ENCODE results near the gene PTPN14. TPM values are rescaled to one million over a fixed set of nuclear protein-coding genes. Genes with fewer than 3 reads are reported as not detected.

Gene PTPN14
- total and polyA plus RNA-seq, 2 of the 8 experiments (the other 6 are each of a cell fraction or from before 2014, with no cell fraction given), result 14.4 to 93.6 TPM

GRCh38 chr1:214472364-214472763 is 79.0 kb downstream of the PTPN14 start:
- Histone ChIP-seq H3K36me3 (ENCODE audit: control insufficient read depth in 2 of 4, insufficient read depth in 4 of 4, low read length in 3 of 4) (no peaks in the 10 kb centered on the region), H2BK20ac (ENCODE audit: low read length) (no peak overlapping the region), H4K5ac (ENCODE audit: insufficient read length, low read depth, low read length) (no peak overlapping the region), H3K9ac (replicated peaks in 1 of 4; ENCODE audit: extremely low read depth in 1 of 4, low read depth in 3 of 4, low read length in 3 of 4) (no peak overlapping the region), H3K79me1 (ENCODE audit: low read depth, low read length) (no peaks in the 10 kb centered on the region; the same call in 1 of the 2 replicates), H2BK15ac (ENCODE audit: low read length) (no peak overlapping the region), H3K18ac (ENCODE audit: extremely low read depth, low read length) (no peak overlapping the region), H2AFZ (ENCODE audit: low read length) (no peak overlapping the region), H3K23ac (ENCODE audit: insufficient read length) (no peak overlapping the region), H3K9me3 (ENCODE audit: insufficient read depth in 2 of 2, low read depth in 1 of 2, low read length in 1 of 2) (no peaks in the 10 kb centered on the region), H3K27me3 (replicated peaks in 1 of 4; ENCODE audit: control insufficient read depth in 3 of 4, extremely low read depth in 1 of 4, insufficient read depth in 3 of 4, low read length in 3 of 4) (no peaks in the 10 kb centered on the region), H3K4ac (replicated peaks; ENCODE audit: insufficient read length, low read depth, low read length) (no peak overlapping the region), H4K91ac (replicated peaks; ENCODE audit: insufficient read length, low read length) (no peak overlapping the region), H3K27ac (ENCODE audit: low read depth, low read length) (no peak overlapping the region), H3K4me2 (ENCODE audit: insufficient read depth in 1 of 2, low read depth in 2 of 2, low read length in 2 of 2) (no peak overlapping the region), H2BK120ac (replicated peaks; ENCODE audit: low read depth, low read length) (no peak overlapping the region), H2AK5ac (ENCODE audit: low read depth, low read length) (no peak overlapping the region; the same call in 1 of the 2 replicates), H4K20me1 (replicated peaks in 1 of 2; ENCODE audit: control insufficient read depth in 1 of 2, insufficient read depth in 2 of 2, low read length in 2 of 2) (no peaks in the 10 kb centered on the region), H3K23me2 (ENCODE audit: low read depth, low read length) (no peaks in the 10 kb centered on the region), H2BK5ac (ENCODE audit: low read depth, low read length) (no peak overlapping the region), H2BK12ac (ENCODE audit: low read depth, low read length) (no peak overlapping the region), H3K4me3 (ENCODE audit: extremely low read depth in 1 of 4, insufficient read depth in 2 of 4, low read depth in 3 of 4, low read length in 4 of 4) (no peak overlapping the region), H3K79me2 (ENCODE audit: control insufficient read depth in 1 of 2, insufficient read depth in 2 of 2, low read length in 2 of 2) (peaks cover 4 to 88% of the 10 kb centered on the region in 2 experiments; a peak in 3 of 4 replicates), H3K56ac (replicated peaks; ENCODE audit: insufficient read length, low read depth, low read length) (no peak overlapping the region), H3K4me1 (replicated peaks in 1 of 4; ENCODE audit: control insufficient read depth in 3 of 4, insufficient read depth in 4 of 4, low read length in 3 of 4) (peaks cover 0 to 26% (median 10%) of the 10 kb centered on the region in 4 experiments; a peak in 5 of 7 replicates), H4K8ac (ENCODE audit: extremely low read depth, insufficient read depth, low read length) (no peak overlapping the region), H3K14ac (ENCODE audit: insufficient read length) (no peak overlapping the region)
- no peak for FAIRE-seq
- DNase-seq (ENCODE audit: low read depth in 1 of 2, low spot score in 2 of 2), result no peak
- CTCF ChIA-PET (ENCODE audit: partially characterized antibody), result interaction anchor here (0.6 to 2.1 kb wide), 13 partner anchors 9 to 169 kb away, joined by 3 to 10 read pairs (median 4); no protein-coding TSS in a partner anchor
- POLR2A ChIA-PET (ENCODE audit: partially characterized antibody), result interaction anchor here (0.6 to 4.2 kb wide), 3 partner anchors 10 to 1636 kb away, joined by 4 to 25 read pairs (median 5); partner anchors contain the start of gene PTPN14
- TF ChIP-seq CHD7 (IDR thresholded peaks at IDR 0.05; ENCODE audit: insufficient replicate concordance, low read length), result no peak
